GM18873 (cell line): Measurements from ENCODE around the gene TRIAP1.

Experiments
- ATAC-seq: cut with Tn5 transposase; IDR thresholded peaks from one replicate; pipeline ENCODE4 v1.9.1; 2021; ENCODE audit warnings: mild to moderate bottlenecking, moderate library complexity, moderate number of reproducible peaks; ENCODE audit not compliant: unreplicated experiment, low FRiP score

TRIAP1 gene

GRCh38 chr12:120397824-120398540, 48.2 kb downstream of the TRIAP1 start:
- no peak for ATAC-seq

- ATAC-seq, result no peak
Measured at GRCh38 chr12:120394483-120395367, 51.5 kb downstream of the TRIAP1 start.
